ENCODE measurements around the gene GRHL1. TPM values are rescaled to one million over a fixed set of nuclear protein-coding genes. Genes with fewer than 3 reads are reported as not detected.

GRHL1 gene
- total and polyA plus RNA-seq, 2 donors (not counting 3 experiments of a cell fraction or from before 2014, with no cell fraction given): 0.37 to 1.1 TPM

Other genes with a start within 250 kb of the GRHL1 start
- 20.1 and 29.4 TPM in 2 replicates for gene TAF1B, start 108.2 kb upstream of the GRHL1 start, total RNA-seq
- gene TAF1B, start 108.2 kb upstream of the GRHL1 start, polyA plus RNA-seq: 5.0 and 6.3 TPM in 2 replicates
- gene KLF11, start 91.9 kb downstream of the GRHL1 start, total RNA-seq: 11.0 and 11.3 TPM in 2 replicates
- 10.2 and 10.5 TPM in 2 replicates for gene KLF11, start 91.9 kb downstream of the GRHL1 start, polyA plus RNA-seq
- gene CYS1, start 128.7 kb downstream of the GRHL1 start, total RNA-seq: 0.25 TPM in 1 of 2 replicates, not detected in the other
- 0.03 TPM in 1 of 2 replicates, not detected in the other for gene CYS1, start 128.7 kb downstream of the GRHL1 start, polyA plus RNA-seq
- gene RRM2, start 171.0 kb downstream of the GRHL1 start, total RNA-seq: 220 and 246 TPM in 2 replicates
- 40.9 and 58.0 TPM in 2 replicates for gene RRM2, start 171.0 kb downstream of the GRHL1 start, polyA plus RNA-seq

Data from endothelial cell of umbilical vein (primary cell).